Measurements from ENCODE around the gene CNTD1.

CNTD1 gene

GRCh38 chr17:42780851-42781638 is 17.6 kb upstream of the CNTD1 start:
- DNase-seq (ENCODE audit: low read depth): no peak
- H3K9me3 ChIP-seq (ENCODE audit: control insufficient read depth, low read length): no peaks in the 10 kb centered on the region
- peak overlapping the region; percentile 77 for H3K9ac ChIP-seq (ENCODE audit: low read length)
- peaks cover 36% of the 10 kb centered on the region for H3K36me3 ChIP-seq (ENCODE audit: control insufficient read depth, insufficient read depth, low read length, severe bottlenecking)
- H3K4me1 ChIP-seq (ENCODE audit: control insufficient read depth, insufficient read depth, low read length): peaks cover 42% of the 10 kb centered on the region
- peak overlapping the region; percentile 76 for H3K4me3 ChIP-seq (ENCODE audit: low read length)
- peaks cover 5% of the 10 kb centered on the region for H3K27me3 ChIP-seq (replicated peaks; ENCODE audit: control insufficient read depth, insufficient read depth, low read length)

GRCh38 chr17:42781639-42782165 is 17.0 kb upstream of the CNTD1 start:
- peaks cover 31% of the 10 kb centered on the region for H3K36me3 ChIP-seq (ENCODE audit: control insufficient read depth, insufficient read depth, low read length, severe bottlenecking)
- peaks cover 5% of the 10 kb centered on the region for H3K27me3 ChIP-seq (replicated peaks; ENCODE audit: control insufficient read depth, insufficient read depth, low read length)
- DNase-seq (ENCODE audit: low read depth): no peak
- H3K9me3 ChIP-seq (ENCODE audit: control insufficient read depth, low read length): no peaks in the 10 kb centered on the region
- H3K4me1 ChIP-seq (ENCODE audit: control insufficient read depth, insufficient read depth, low read length): peaks cover 42% of the 10 kb centered on the region
- peak overlapping the region; percentile 76 for H3K4me3 ChIP-seq (ENCODE audit: low read length)
- peak overlapping the region; percentile 77 for H3K9ac ChIP-seq (ENCODE audit: low read length)

GRCh38 chr17:42782166-42783061 is 16.2 kb upstream of the CNTD1 start:
- Histone ChIP-seq H3K9me3 (ENCODE audit: control insufficient read depth, low read length) (no peaks in the 10 kb centered on the region), H3K27me3 (replicated peaks; ENCODE audit: control insufficient read depth, insufficient read depth, low read length) (peaks cover 5% of the 10 kb centered on the region), H3K36me3 (ENCODE audit: control insufficient read depth, insufficient read depth, low read length, severe bottlenecking) (peaks cover 24% of the 10 kb centered on the region), H3K4me3 (ENCODE audit: low read length) (peak overlapping the region; percentile 40), H3K9ac (ENCODE audit: low read length) (peak overlapping the region; percentile 42), H3K4me1 (ENCODE audit: control insufficient read depth, insufficient read depth, low read length) (peaks cover 42% of the 10 kb centered on the region)
- no peak for DNase-seq (ENCODE audit: low read depth)

- H3K4me3 ChIP-seq (ENCODE audit: low read length): peak overlapping the region; percentile 40
- no peaks in the 10 kb centered on the region for H3K9me3 ChIP-seq (ENCODE audit: control insufficient read depth, low read length)
- peaks cover 42% of the 10 kb centered on the region for H3K4me1 ChIP-seq (ENCODE audit: control insufficient read depth, insufficient read depth, low read length)
- DNase-seq (ENCODE audit: low read depth): peak; percentile 22
- peaks cover 16% of the 10 kb centered on the region for H3K36me3 ChIP-seq (ENCODE audit: control insufficient read depth, insufficient read depth, low read length, severe bottlenecking)
- peaks cover 5% of the 10 kb centered on the region for H3K27me3 ChIP-seq (replicated peaks; ENCODE audit: control insufficient read depth, insufficient read depth, low read length)
- H3K9ac ChIP-seq (ENCODE audit: low read length): no peak overlapping the region
These were observed 15.4 kb upstream of the CNTD1 start for GRCh38 chr17:42783062-42783790.

- Histone ChIP-seq H3K27me3 (replicated peaks; ENCODE audit: control insufficient read depth, insufficient read depth, low read length) (peaks cover 5% of the 10 kb centered on the region), H3K9ac (ENCODE audit: low read length) (no peak overlapping the region), H3K9me3 (ENCODE audit: control insufficient read depth, low read length) (no peaks in the 10 kb centered on the region), H3K36me3 (ENCODE audit: control insufficient read depth, insufficient read depth, low read length, severe bottlenecking) (peaks cover 11% of the 10 kb centered on the region), H3K4me1 (ENCODE audit: control insufficient read depth, insufficient read depth, low read length) (peaks cover 42% of the 10 kb centered on the region), H3K4me3 (ENCODE audit: low read length) (no peak overlapping the region)
- DNase-seq (ENCODE audit: low read depth): no peak
These were observed 14.9 kb upstream of the CNTD1 start for GRCh38 chr17:42783791-42784138.

GRCh38 chr17:42784409-42784808 is 14.3 kb upstream of the CNTD1 start:
- H3K4me1 ChIP-seq (ENCODE audit: control insufficient read depth, insufficient read depth, low read length): peaks cover 42% of the 10 kb centered on the region
- no peaks in the 10 kb centered on the region for H3K9me3 ChIP-seq (ENCODE audit: control insufficient read depth, low read length)
- peaks cover 5% of the 10 kb centered on the region for H3K27me3 ChIP-seq (replicated peaks; ENCODE audit: control insufficient read depth, insufficient read depth, low read length)
- DNase-seq (ENCODE audit: low read depth): no peak
- peaks cover 4% of the 10 kb centered on the region for H3K36me3 ChIP-seq (ENCODE audit: control insufficient read depth, insufficient read depth, low read length, severe bottlenecking)
- H3K4me3 ChIP-seq (ENCODE audit: low read length): no peak overlapping the region
- H3K9ac ChIP-seq (ENCODE audit: low read length): no peak overlapping the region

GRCh38 chr17:42784811-42785592 is 13.7 kb upstream of the CNTD1 start:
- Histone ChIP-seq H3K27me3 (replicated peaks; ENCODE audit: control insufficient read depth, insufficient read depth, low read length) (peaks cover 5% of the 10 kb centered on the region), H3K36me3 (ENCODE audit: control insufficient read depth, insufficient read depth, low read length, severe bottlenecking) (no peaks in the 10 kb centered on the region), H3K4me3 (ENCODE audit: low read length) (no peak overlapping the region), H3K4me1 (ENCODE audit: control insufficient read depth, insufficient read depth, low read length) (peaks cover 39% of the 10 kb centered on the region), H3K9ac (ENCODE audit: low read length) (no peak overlapping the region), H3K9me3 (ENCODE audit: control insufficient read depth, low read length) (no peaks in the 10 kb centered on the region)
- no peak for DNase-seq (ENCODE audit: low read depth)

GRCh38 chr17:42787266-42787665 is 11.4 kb upstream of the CNTD1 start:
- no peak overlapping the region for H3K4me3 ChIP-seq (ENCODE audit: low read length)
- no peak overlapping the region for H3K9ac ChIP-seq (ENCODE audit: low read length)
- peaks cover 5% of the 10 kb centered on the region for H3K27me3 ChIP-seq (replicated peaks; ENCODE audit: control insufficient read depth, insufficient read depth, low read length)
- peaks cover 28% of the 10 kb centered on the region for H3K4me1 ChIP-seq (ENCODE audit: control insufficient read depth, insufficient read depth, low read length)
- H3K36me3 ChIP-seq (ENCODE audit: control insufficient read depth, insufficient read depth, low read length, severe bottlenecking): no peaks in the 10 kb centered on the region
- H3K9me3 ChIP-seq (ENCODE audit: control insufficient read depth, low read length): no peaks in the 10 kb centered on the region
- DNase-seq (ENCODE audit: low read depth): no peak

GRCh38 chr17:42791948-42792347 is 6.7 kb upstream of the CNTD1 start:
- Histone ChIP-seq H3K36me3 (ENCODE audit: control insufficient read depth, insufficient read depth, low read length, severe bottlenecking) (peaks cover 3% of the 10 kb centered on the region), H3K4me1 (ENCODE audit: control insufficient read depth, insufficient read depth, low read length) (peaks cover 12% of the 10 kb centered on the region), H3K27me3 (replicated peaks; ENCODE audit: control insufficient read depth, insufficient read depth, low read length) (no peaks in the 10 kb centered on the region), H3K9me3 (ENCODE audit: control insufficient read depth, low read length) (no peaks in the 10 kb centered on the region), H3K4me3 (ENCODE audit: low read length) (no peak overlapping the region), H3K9ac (ENCODE audit: low read length) (no peak overlapping the region)
- no peak for DNase-seq (ENCODE audit: low read depth)

- H3K4me3 ChIP-seq (ENCODE audit: low read length): no peak overlapping the region
- H3K27me3 ChIP-seq (replicated peaks; ENCODE audit: control insufficient read depth, insufficient read depth, low read length): no peaks in the 10 kb centered on the region
- peaks cover 3% of the 10 kb centered on the region for H3K36me3 ChIP-seq (ENCODE audit: control insufficient read depth, insufficient read depth, low read length, severe bottlenecking)
- H3K9ac ChIP-seq (ENCODE audit: low read length): no peak overlapping the region
- H3K9me3 ChIP-seq (ENCODE audit: control insufficient read depth, low read length): no peaks in the 10 kb centered on the region
- peaks cover 18% of the 10 kb centered on the region for H3K4me1 ChIP-seq (ENCODE audit: control insufficient read depth, insufficient read depth, low read length)
- no peak for DNase-seq (ENCODE audit: low read depth)
These were observed 6.1 kb upstream of the CNTD1 start for GRCh38 chr17:42792545-42792944.

All from adipocyte (in vitro differentiated cells).